HG03521 (cell line): ENCODE results near the gene RIMBP2.

Experiments used
- ATAC-seq: cut with Tn5 transposase; IDR thresholded peaks from one replicate; pipeline ENCODE4 v1.9.1; 2021; ENCODE audit warnings: mild to moderate bottlenecking, moderate library complexity; ENCODE audit not compliant: unreplicated experiment

Gene RIMBP2

GRCh38 chr12:130474599-130475269 is 241.4 kb downstream of the RIMBP2 start:
- no peak for ATAC-seq

GRCh38 chr12:130473266-130473665 is 242.8 kb downstream of the RIMBP2 start:
- no peak for ATAC-seq

GRCh38 chr12:130470969-130471368 is 245.1 kb downstream of the RIMBP2 start:
- ATAC-seq: no peak

GRCh38 chr12:130469552-130469951 is 246.5 kb downstream of the RIMBP2 start:
- ATAC-seq: no peak

- ATAC-seq: no peak
Observed at GRCh38 chr12:130468700-130469245, 247.3 kb downstream of the RIMBP2 start.

- no peak for ATAC-seq
Observed at GRCh38 chr12:130468186-130468585, 247.9 kb downstream of the RIMBP2 start.

GRCh38 chr12:130465626-130466025 is 250.5 kb downstream of the RIMBP2 start:
- ATAC-seq: no peak

- no peak for ATAC-seq
Observed at GRCh38 chr12:130465046-130465445, 251.1 kb downstream of the RIMBP2 start.

- no peak for ATAC-seq
Observed at GRCh38 chr12:130463818-130464670, 252.1 kb downstream of the RIMBP2 start.

- ATAC-seq: no peak
Observed at GRCh38 chr12:130463275-130463658, 252.8 kb downstream of the RIMBP2 start.

- ATAC-seq: no peak
Observed at GRCh38 chr12:130462558-130463274, 253.4 kb downstream of the RIMBP2 start.

GRCh38 chr12:130461839-130462557 is 254.1 kb downstream of the RIMBP2 start:
- no peak for ATAC-seq

- ATAC-seq: no peak
Observed at GRCh38 chr12:130461447-130461815, 254.7 kb downstream of the RIMBP2 start.

GRCh38 chr12:130460611-130461446 is 255.3 kb downstream of the RIMBP2 start:
- ATAC-seq: no peak

- ATAC-seq: no peak
Observed at GRCh38 chr12:130459916-130460315, 256.2 kb downstream of the RIMBP2 start.

- no peak for ATAC-seq
Observed at GRCh38 chr12:130458341-130458740, 257.8 kb downstream of the RIMBP2 start.

GRCh38 chr12:130457215-130457614 is 258.9 kb downstream of the RIMBP2 start:
- ATAC-seq: no peak

GRCh38 chr12:130456375-130457199 is 259.5 kb downstream of the RIMBP2 start:
- ATAC-seq: no peak

- ATAC-seq: no peak
Observed at GRCh38 chr12:130455161-130455560, 260.9 kb downstream of the RIMBP2 start.
